Mesenchymal stem cell (in vitro differentiated cells and primary cell): ENCODE data around the gene MCTP2.
A peak's percentile ranks its signal among the peaks of the same experiment; 100 is the strongest.

Source experiments
- DNase-seq: peaks from one replicate; pipeline ENCODE4 v3.0.0-alpha.2; 2013
- H2AFZ ChIP-seq: one replicate; pipeline ENCODE4 v1.6.1; 2013; ENCODE audit warnings: low read depth, mild to moderate bottlenecking, control low read depth, inconsistent platforms, low read length, moderate library complexity
- H2AK5ac ChIP-seq: 2 replicates; pipeline ENCODE4 v1.6.1; 2013; ENCODE audit warnings: low read length, moderate library complexity, mild to moderate bottlenecking, inconsistent platforms; ENCODE audit not compliant: severe bottlenecking
- H2BK120ac ChIP-seq: one replicate; pipeline ENCODE4 v1.6.1; 2013; ENCODE audit warnings: low read depth, mild to moderate bottlenecking, inconsistent platforms, low read length, moderate library complexity
- H2BK12ac ChIP-seq, 2 experiments: one replicate each; pipeline ENCODE4 v1.6.1; 2013; ENCODE audit warnings: inconsistent platforms in 2 of 2, low read length in 2 of 2, mild to moderate bottlenecking in 2 of 2, moderate library complexity in 2 of 2, control low read depth in 1 of 2
- H2BK15ac ChIP-seq: one replicate; pipeline ENCODE4 v1.6.1; 2013; ENCODE audit warnings: mild to moderate bottlenecking, low read depth, inconsistent platforms; ENCODE audit not compliant: poor library complexity, severe bottlenecking
- H2BK5ac ChIP-seq: 2 replicates; pipeline ENCODE4 v1.6.1; 2013; ENCODE audit warnings: low read depth, mild to moderate bottlenecking, low read length, control low read depth, inconsistent platforms; ENCODE audit not compliant: poor library complexity, severe bottlenecking
- H3K14ac ChIP-seq, 2 experiments: one replicate each; pipeline ENCODE4 v1.6.1; 2013; ENCODE audit warnings: inconsistent platforms in 2 of 2, low read length in 2 of 2, control low read depth in 1 of 2, mild to moderate bottlenecking in 1 of 2, moderate library complexity in 1 of 2
- H3K18ac ChIP-seq, 2 experiments: one replicate each; pipeline ENCODE4 v1.6.1; 2013; ENCODE audit warnings: inconsistent platforms in 2 of 2, low read length in 2 of 2, control low read depth in 1 of 2, low read depth in 1 of 2, mild to moderate bottlenecking in 1 of 2
- H3K23ac ChIP-seq, 2 experiments: one replicate each; pipeline ENCODE4 v1.6.1; 2013; ENCODE audit warnings: inconsistent platforms in 2 of 2, low read length in 2 of 2, mild to moderate bottlenecking in 2 of 2, moderate library complexity in 2 of 2, control low read depth in 1 of 2
- H3K27ac ChIP-seq: 2 replicates; pipeline ENCODE4 v1.5.1; 2013; ENCODE audit warnings: mild to moderate bottlenecking, moderate library complexity, low read length, control low read depth, inconsistent platforms; ENCODE audit not compliant: poor library complexity, severe bottlenecking
- H3K27me3 ChIP-seq, 2 experiments: 2 replicates each; pipeline versions ENCODE4 v1.6.1 to v1.7.0; 2013; ENCODE audit warnings: low read length in 2 of 2, mild to moderate bottlenecking in 2 of 2, moderate library complexity in 2 of 2, control low read depth in 1 of 2, inconsistent platforms in 1 of 2; ENCODE audit not compliant: control insufficient read depth in 1 of 2, insufficient read depth in 1 of 2
- H3K36me3 ChIP-seq, 2 experiments: 2 replicates each; pipeline versions ENCODE4 v1.6.1 to v1.7.0; 2013; ENCODE audit warnings: low read length in 2 of 2, control low read depth in 1 of 2, inconsistent platforms in 1 of 2, low read depth in 1 of 2, mild to moderate bottlenecking in 1 of 2; ENCODE audit not compliant: insufficient read depth in 2 of 2, control insufficient read depth in 1 of 2
- H3K4ac ChIP-seq, 2 experiments: one replicate each; pipeline ENCODE4 v1.6.1; 2013; ENCODE audit warnings: inconsistent platforms in 2 of 2, low read length in 2 of 2, mild to moderate bottlenecking in 2 of 2, moderate library complexity in 2 of 2, control low read depth in 1 of 2, low read depth in 1 of 2
- H3K4me1 ChIP-seq: 2 replicates; pipeline ENCODE4 v1.6.1; 2013; ENCODE audit warnings: low read depth, low read length, control low read depth; ENCODE audit not compliant: control insufficient read depth, insufficient read depth
- H3K4me2 ChIP-seq: 2 replicates; pipeline ENCODE4 v1.6.1; 2013; ENCODE audit warnings: low read length, mild to moderate bottlenecking, inconsistent platforms; ENCODE audit not compliant: poor library complexity, severe bottlenecking
- H3K4me3 ChIP-seq, 2 experiments: 2 replicates each; pipeline versions ENCODE4 v1.5.1 to v1.7.0; 2013; ENCODE audit warnings: low read length in 2 of 2, mild to moderate bottlenecking in 2 of 2, control low read depth in 1 of 2, low read depth in 1 of 2; ENCODE audit not compliant: insufficient read depth in 1 of 2
- H3K79me1 ChIP-seq: replicated peaks from 2 replicates; pipeline ENCODE4 v1.6.1; 2013; ENCODE audit warnings: mild to moderate bottlenecking, control low read depth, low read length, inconsistent platforms; ENCODE audit not compliant: poor library complexity, severe bottlenecking
- H3K9ac ChIP-seq: 2 replicates; pipeline ENCODE4 v1.7.0; 2013; ENCODE audit warnings: mild to moderate bottlenecking, low read length, moderate library complexity
- H3K9me3 ChIP-seq: 2 replicates; pipeline ENCODE4 v1.7.0; 2013; ENCODE audit warnings: mild to moderate bottlenecking, low read length; ENCODE audit not compliant: control insufficient read depth
- H4K8ac ChIP-seq: one replicate; pipeline ENCODE4 v1.6.1; 2013; ENCODE audit warnings: inconsistent platforms, mild to moderate bottlenecking, low read length, moderate library complexity
- H4K91ac ChIP-seq: one replicate; pipeline ENCODE4 v1.6.1; 2013; ENCODE audit warnings: mild to moderate bottlenecking, low read length, inconsistent platforms
- WGBS: methylation state at CpG from one replicate; pipeline ENCODE4 v1.1.7; 2013; ENCODE audit warnings: mixed read lengths; 5-methylcytosine and 5-hydroxymethylcytosine counted together

Gene MCTP2

DNA sequence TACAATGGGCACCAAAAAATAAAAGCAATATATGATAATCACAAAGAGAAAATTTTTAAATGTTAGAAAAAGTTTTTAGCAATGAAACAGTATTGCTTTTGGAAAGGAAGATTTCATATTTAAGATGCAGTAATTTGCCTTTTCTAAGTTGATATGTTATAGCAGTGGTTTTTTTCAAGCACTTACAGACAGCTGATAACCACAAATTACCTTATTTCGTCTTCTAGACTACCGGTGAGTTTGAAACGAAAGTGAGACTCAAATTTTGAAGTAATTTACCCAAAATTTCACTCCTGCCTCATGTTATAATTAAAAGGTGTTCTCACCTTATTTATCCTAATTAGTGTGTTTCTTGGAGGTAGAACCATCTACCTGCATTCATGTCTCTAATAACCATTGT is 207.8 kb downstream of the MCTP2 start:
- Histone ChIP-seq H3K36me3 (peaks cover 5 to 7% of the 10 kb centered on the region in 2 experiments), H3K4me3 (no peak overlapping the region), H3K27ac (no peak overlapping the region), H3K18ac (no peak overlapping the region), H3K4ac (no peak overlapping the region), H2AFZ (no peak overlapping the region), H2BK120ac (no peak overlapping the region), H4K91ac (no peak overlapping the region), H3K4me2 (no peak overlapping the region), H2BK15ac (no peak overlapping the region), H3K9me3 (no peaks in the 10 kb centered on the region), H3K4me1 (no peaks in the 10 kb centered on the region), H3K9ac (no peak overlapping the region), H3K14ac (no peak overlapping the region), H2AK5ac (no peak overlapping the region), H4K8ac (no peak overlapping the region), H3K23ac (no peak overlapping the region), H3K79me1 (peaks cover 2% of the 10 kb centered on the region), H2BK5ac (no peak overlapping the region), H2BK12ac (no peak overlapping the region), H3K27me3 (no peaks in the 10 kb centered on the region)
- no peak for DNase-seq
- 100% methylated on average over 1 of the region's 3 CpGs for WGBS

DNA sequence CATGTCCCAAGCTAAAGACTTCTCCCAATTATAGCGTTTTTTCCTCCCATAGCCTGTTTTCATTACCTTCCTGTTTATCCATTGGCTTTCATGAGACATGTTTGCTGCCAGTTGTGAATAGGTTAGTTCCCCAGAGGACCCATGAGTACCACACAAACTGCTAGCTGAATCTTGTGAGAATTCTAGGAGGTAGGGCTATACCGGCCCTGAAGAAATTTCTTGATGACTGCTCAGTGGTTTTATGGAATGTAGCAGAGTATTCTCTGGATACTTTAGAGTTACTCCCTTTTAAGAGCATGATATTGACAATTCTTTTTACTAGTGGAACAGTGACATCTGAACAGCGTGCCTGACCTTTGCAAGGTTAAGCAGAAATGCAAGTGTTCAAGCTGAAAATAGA is 210.4 kb downstream of the MCTP2 start:
- H3K36me3 ChIP-seq: peaks cover 5 to 19% of the 10 kb centered on the region in 2 experiments
- no peak overlapping the region for H4K8ac ChIP-seq
- no peak overlapping the region for H2BK15ac ChIP-seq
- no peak overlapping the region for H2BK12ac ChIP-seq
- H3K4me3 ChIP-seq: no peak overlapping the region
- H3K27ac ChIP-seq: no peak overlapping the region
- H3K9me3 ChIP-seq: no peaks in the 10 kb centered on the region
- H3K23ac ChIP-seq: no peak overlapping the region
- no peak overlapping the region for H4K91ac ChIP-seq
- H3K79me1 ChIP-seq: no peaks in the 10 kb centered on the region
- H3K4ac ChIP-seq: no peak overlapping the region
- WGBS: 88% methylated on average over 2 of the region's 3 CpGs
- H2AFZ ChIP-seq: no peak overlapping the region
- H3K27me3 ChIP-seq: no peaks in the 10 kb centered on the region
- no peak overlapping the region for H2BK120ac ChIP-seq
- no peak overlapping the region for H3K18ac ChIP-seq
- H3K4me1 ChIP-seq: no peaks in the 10 kb centered on the region
- no peak overlapping the region for H2BK5ac ChIP-seq
- no peak overlapping the region for H3K14ac ChIP-seq
- no peak overlapping the region for H2AK5ac ChIP-seq
- DNase-seq: peak; percentile 51
- no peak overlapping the region for H3K4me2 ChIP-seq
- no peak overlapping the region for H3K9ac ChIP-seq

DNA sequence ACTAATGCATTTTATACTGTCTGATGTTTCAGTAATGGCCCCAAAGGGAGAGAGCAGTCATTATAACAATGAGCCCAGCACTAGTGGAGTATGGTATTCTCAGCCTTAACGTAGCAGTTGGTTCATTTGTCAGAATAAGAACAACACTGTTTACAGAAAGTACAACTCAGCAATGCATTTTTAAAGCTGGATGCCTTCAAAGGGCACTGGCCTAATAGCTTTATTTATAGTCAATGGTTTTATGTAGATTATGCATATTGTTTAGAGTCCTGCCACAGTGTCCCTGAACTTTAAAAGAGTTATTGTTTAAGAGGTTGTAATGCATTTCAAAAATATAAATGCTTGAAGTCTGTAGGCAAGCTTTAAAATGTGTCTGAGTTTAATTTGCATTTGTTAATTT is 211.1 kb downstream of the MCTP2 start:
- no peak overlapping the region for H3K4ac ChIP-seq
- no peaks in the 10 kb centered on the region for H3K4me1 ChIP-seq
- H2AFZ ChIP-seq: no peak overlapping the region
- peaks cover 7 to 19% of the 10 kb centered on the region in 2 experiments for H3K36me3 ChIP-seq
- H3K27me3 ChIP-seq: no peaks in the 10 kb centered on the region
- peak; percentile 33 for DNase-seq
- H3K9me3 ChIP-seq: no peaks in the 10 kb centered on the region
- H4K91ac ChIP-seq: no peak overlapping the region
- no peak overlapping the region for H3K18ac ChIP-seq
- no peak overlapping the region for H2AK5ac ChIP-seq
- no peak overlapping the region for H4K8ac ChIP-seq
- no peak overlapping the region for H2BK120ac ChIP-seq
- no peak overlapping the region for H3K27ac ChIP-seq
- no peak overlapping the region for H3K14ac ChIP-seq
- no peak overlapping the region for H3K23ac ChIP-seq
- H3K4me2 ChIP-seq: no peak overlapping the region
- no peak overlapping the region for H2BK12ac ChIP-seq
- no peaks in the 10 kb centered on the region for H3K79me1 ChIP-seq
- H2BK5ac ChIP-seq: no peak overlapping the region
- H2BK15ac ChIP-seq: no peak overlapping the region
- WGBS: 14% methylated on average over 1 of the region's 1 CpG
- H3K9ac ChIP-seq: no peak overlapping the region
- H3K4me3 ChIP-seq: no peak overlapping the region

DNA sequence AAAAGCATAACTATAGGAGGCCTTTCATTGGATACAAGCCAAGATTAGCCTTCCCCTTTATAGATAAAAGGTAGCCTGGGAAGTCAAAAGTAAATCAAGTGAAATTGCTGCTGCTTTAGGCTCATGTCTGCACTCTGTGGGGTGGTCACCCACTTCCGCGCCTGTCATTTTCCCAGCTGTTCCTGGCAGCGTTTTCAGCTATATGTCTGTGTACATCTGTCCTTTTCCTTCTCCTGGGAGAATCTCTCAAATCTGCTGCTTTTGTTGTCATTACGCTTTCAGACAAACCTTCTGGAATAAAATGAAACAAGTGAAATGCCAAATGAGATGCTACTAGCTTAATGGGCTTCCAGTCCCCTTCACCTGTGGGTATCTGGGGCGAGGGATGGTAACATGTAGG is 211.8 kb downstream of the MCTP2 start:
- no peak overlapping the region for H2AK5ac ChIP-seq
- no peak overlapping the region for H2BK15ac ChIP-seq
- H3K4me2 ChIP-seq: no peak overlapping the region
- H3K4me1 ChIP-seq: no peaks in the 10 kb centered on the region
- peaks cover 7 to 19% of the 10 kb centered on the region in 2 experiments for H3K36me3 ChIP-seq
- H2BK12ac ChIP-seq: no peak overlapping the region
- no peak overlapping the region for H3K4ac ChIP-seq
- H3K9me3 ChIP-seq: no peaks in the 10 kb centered on the region
- no peak overlapping the region for H2AFZ ChIP-seq
- H3K4me3 ChIP-seq: no peak overlapping the region
- WGBS: 94% methylated on average over 5 of the region's 5 CpGs
- H2BK5ac ChIP-seq: no peak overlapping the region
- no peak overlapping the region for H2BK120ac ChIP-seq
- no peak overlapping the region for H3K27ac ChIP-seq
- H3K9ac ChIP-seq: no peak overlapping the region
- H3K14ac ChIP-seq: no peak overlapping the region
- no peak overlapping the region for H4K91ac ChIP-seq
- no peaks in the 10 kb centered on the region for H3K79me1 ChIP-seq
- H3K23ac ChIP-seq: no peak overlapping the region
- peak overlapping the region in 1 of 2 experiments; percentile 60 for H3K18ac ChIP-seq
- no peak for DNase-seq
- no peak overlapping the region for H4K8ac ChIP-seq
- H3K27me3 ChIP-seq: no peaks in the 10 kb centered on the region
